ENCODE results near the gene BCL10. TPM values are rescaled to one million over a fixed set of nuclear protein-coding genes. Genes with fewer than 3 reads are reported as not detected.

BCL10 gene
- total RNA-seq, 1 experiment from 2014 or later, result 24.2 TPM

DNA sequence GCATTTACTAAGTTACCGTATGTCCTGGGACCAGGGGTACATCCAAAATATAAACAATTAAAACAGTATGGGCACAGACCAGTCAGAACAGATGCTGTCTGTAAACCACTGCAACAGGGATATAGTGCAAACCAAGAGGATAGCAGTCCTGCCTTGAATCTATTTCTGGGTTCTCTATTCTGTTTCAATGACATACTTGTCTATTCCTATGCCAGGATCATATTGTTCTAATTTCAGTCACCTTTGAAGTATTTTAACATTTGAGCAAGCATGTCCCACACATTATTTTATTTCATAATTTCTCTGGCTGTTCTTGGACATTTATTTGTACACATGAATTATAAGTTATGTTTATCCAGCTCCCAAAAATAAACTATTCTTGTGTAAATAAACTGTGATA is 47.5 kb downstream of the BCL10 start:
- no peak for TF ChIP-seq ZBTB21 (CRISPR knock-in tag; IDR thresholded peaks at IDR 0.05; ENCODE audit: borderline replicate concordance)
- TF ChIP-seq ZNF219 (CRISPR knock-in tag; IDR thresholded peaks at IDR 0.05; ENCODE audit: borderline replicate concordance), result no peak
- no peak for TF ChIP-seq ELF4 (CRISPR knock-in tag; IDR thresholded peaks at IDR 0.05; ENCODE audit: low read depth)
- TF ChIP-seq ZNF416 (CRISPR knock-in tag; IDR thresholded peaks at IDR 0.05), result no peak
- no peak for TF ChIP-seq NR3C1 (CRISPR knock-in tag; conservative IDR thresholded peaks at IDR 0.05; ENCODE audit: low read depth)
- TF ChIP-seq ZNF317 (CRISPR knock-in tag; IDR thresholded peaks at IDR 0.05; ENCODE audit: borderline replicate concordance, low read depth), result no peak
- no peak for TF ChIP-seq RELA (CRISPR knock-in tag; IDR thresholded peaks at IDR 0.05; ENCODE audit: borderline replicate concordance)
- TF ChIP-seq MXD4 (CRISPR knock-in tag; IDR thresholded peaks at IDR 0.05; ENCODE audit: borderline replicate concordance), result no peak
- POLR2A ChIA-PET, result no interaction called here
- H3K4me1 Mint-ChIP-seq, result peaks cover 43% of the 10 kb centered on the region
- CTCF ChIA-PET, result interaction anchor here (0.6 to 1.0 kb wide), 5 partner anchors 27 to 142 kb away, joined by 3 to 5 read pairs (median 3); partner anchors contain the start of gene SYDE2
- DNase-seq (ENCODE audit: low spot score) (no peak), ATAC-seq (no peak)
- no peak overlapping the region for H3K4me3 Mint-ChIP-seq
- no peak overlapping the region for H3K27ac Mint-ChIP-seq
- 0 out of 2 replicates have a peak, but pooled peaks cover 3% of the 10 kb centered on the region for H3K9me3 Mint-ChIP-seq
- H3K36me3 Mint-ChIP-seq, result no peaks in the 10 kb centered on the region
- no peaks in the 10 kb centered on the region for H3K27me3 Mint-ChIP-seq (ENCODE audit: low read depth)

GRCh38 chr1:85225624-85226380 is 50.6 kb downstream of the BCL10 start:
- CTCF ChIA-PET, result interaction anchor here (0.5 to 3.4 kb wide), 8 partner anchors 14 to 454 kb away, joined by 3 to 19 read pairs (median 6); partner anchors contain the start of gene C1orf52
- no peak for TF ChIP-seq ZNF396 (CRISPR knock-in tag; IDR thresholded peaks at IDR 0.05; ENCODE audit: borderline replicate concordance)
- TF ChIP-seq NFE2L1 (CRISPR knock-in tag; IDR thresholded peaks at IDR 0.05), result no peak
- no peak for TF ChIP-seq SMAD4 (CRISPR knock-in tag; IDR thresholded peaks at IDR 0.05)
- TF ChIP-seq CREB1 (CRISPR knock-in tag; IDR thresholded peaks at IDR 0.05), result no peak
- TF ChIP-seq SMAD3 (CRISPR knock-in tag; IDR thresholded peaks at IDR 0.05; ENCODE audit: borderline replicate concordance), result no peak
- no peak for TF ChIP-seq ZNF317 (CRISPR knock-in tag; IDR thresholded peaks at IDR 0.05; ENCODE audit: borderline replicate concordance, low read depth)
- no peak for TF ChIP-seq MLX (CRISPR knock-in tag; IDR thresholded peaks at IDR 0.05)
- no peak for TF ChIP-seq E2F1 (CRISPR knock-in tag; IDR thresholded peaks at IDR 0.05)
- TF ChIP-seq, protein P1, sequence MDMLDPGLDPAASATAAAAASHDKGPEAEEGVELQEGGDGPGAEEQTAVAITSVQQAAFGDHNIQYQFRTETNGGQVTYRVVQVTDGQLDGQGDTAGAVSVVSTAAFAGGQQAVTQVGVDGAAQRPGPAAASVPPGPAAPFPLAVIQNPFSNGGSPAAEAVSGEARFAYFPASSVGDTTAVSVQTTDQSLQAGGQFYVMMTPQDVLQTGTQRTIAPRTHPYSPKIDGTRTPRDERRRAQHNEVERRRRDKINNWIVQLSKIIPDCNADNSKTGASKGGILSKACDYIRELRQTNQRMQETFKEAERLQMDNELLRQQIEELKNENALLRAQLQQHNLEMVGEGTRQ (CRISPR knock-in tag; IDR thresholded peaks at IDR 0.05), result no peak
- no peak for TF ChIP-seq USF1 (CRISPR knock-in tag; IDR thresholded peaks at IDR 0.05)
- TF ChIP-seq E2F4 (CRISPR knock-in tag; IDR thresholded peaks at IDR 0.05; ENCODE audit: borderline replicate concordance, low read depth), result no peak
- TF ChIP-seq, protein P2, sequence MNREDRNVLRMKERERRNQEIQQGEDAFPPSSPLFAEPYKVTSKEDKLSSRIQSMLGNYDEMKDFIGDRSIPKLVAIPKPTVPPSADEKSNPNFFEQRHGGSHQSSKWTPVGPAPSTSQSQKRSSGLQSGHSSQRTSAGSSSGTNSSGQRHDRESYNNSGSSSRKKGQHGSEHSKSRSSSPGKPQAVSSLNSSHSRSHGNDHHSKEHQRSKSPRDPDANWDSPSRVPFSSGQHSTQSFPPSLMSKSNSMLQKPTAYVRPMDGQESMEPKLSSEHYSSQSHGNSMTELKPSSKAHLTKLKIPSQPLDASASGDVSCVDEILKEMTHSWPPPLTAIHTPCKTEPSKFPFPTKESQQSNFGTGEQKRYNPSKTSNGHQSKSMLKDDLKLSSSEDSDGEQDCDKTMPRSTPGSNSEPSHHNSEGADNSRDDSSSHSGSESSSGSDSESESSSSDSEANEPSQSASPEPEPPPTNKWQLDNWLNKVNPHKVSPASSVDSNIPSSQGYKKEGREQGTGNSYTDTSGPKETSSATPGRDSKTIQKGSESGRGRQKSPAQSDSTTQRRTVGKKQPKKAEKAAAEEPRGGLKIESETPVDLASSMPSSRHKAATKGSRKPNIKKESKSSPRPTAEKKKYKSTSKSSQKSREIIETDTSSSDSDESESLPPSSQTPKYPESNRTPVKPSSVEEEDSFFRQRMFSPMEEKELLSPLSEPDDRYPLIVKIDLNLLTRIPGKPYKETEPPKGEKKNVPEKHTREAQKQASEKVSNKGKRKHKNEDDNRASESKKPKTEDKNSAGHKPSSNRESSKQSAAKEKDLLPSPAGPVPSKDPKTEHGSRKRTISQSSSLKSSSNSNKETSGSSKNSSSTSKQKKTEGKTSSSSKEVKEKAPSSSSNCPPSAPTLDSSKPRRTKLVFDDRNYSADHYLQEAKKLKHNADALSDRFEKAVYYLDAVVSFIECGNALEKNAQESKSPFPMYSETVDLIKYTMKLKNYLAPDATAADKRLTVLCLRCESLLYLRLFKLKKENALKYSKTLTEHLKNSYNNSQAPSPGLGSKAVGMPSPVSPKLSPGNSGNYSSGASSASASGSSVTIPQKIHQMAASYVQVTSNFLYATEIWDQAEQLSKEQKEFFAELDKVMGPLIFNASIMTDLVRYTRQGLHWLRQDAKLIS (CRISPR knock-in tag; IDR thresholded peaks at IDR 0.05; ENCODE audit: borderline replicate concordance), result no peak
- no peak for TF ChIP-seq ZSCAN18 (CRISPR knock-in tag; IDR thresholded peaks at IDR 0.05)
- TF ChIP-seq ZNF512 (CRISPR knock-in tag; IDR thresholded peaks at IDR 0.05; ENCODE audit: borderline replicate concordance), result no peak

More at GRCh38 chr1:85225624-85226380, 50.6 kb downstream of the BCL10 start:
- Mint-ChIP-seq H3K4me1 (peaks cover 43% of the 10 kb centered on the region), H3K9me3 (0 out of 2 replicates have a peak, but pooled peaks cover 3% of the 10 kb centered on the region), H3K27me3 (ENCODE audit: low read depth) (no peaks in the 10 kb centered on the region), H3K36me3 (no peaks in the 10 kb centered on the region), H3K4me3 (no peak overlapping the region), H3K27ac (peak overlapping the region; percentile 71)
- ATAC-seq (peak; percentile 37), DNase-seq (ENCODE audit: low spot score) (no peak)
- POLR2A ChIA-PET, result interaction anchor here (1.3 to 1.4 kb wide), 2 partner anchors 24 to 50 kb away, joined by 3 to 5 read pairs; partner anchors contain the start of genes BCL10 and SYDE2

All from WTC11 (cell line).